Body of pancreas (tissue), 4 donors: ENCODE data around the gene WTAP.

ENCODE experiments used
- CTCF ChIP-seq, 7 experiments: fragments of 450-650 bp in 4 of 7; fragments of 200-600 bp in 3 of 7; sonication (generic) in 3 of 7; IDR thresholded peaks; one replicate each; pipeline ENCODE4 v1.5.1; 2016 to 2019; ENCODE audit warnings: antibody characterized with exemption in 7 of 7
- POLR2A ChIP-seq, 3 donors: fragments of 450-650 bp; IDR thresholded peaks; one replicate each; pipeline ENCODE4 v1.6.1; 2016; ENCODE audit warnings: antibody characterized with exemption in 3 of 3, mild to moderate bottlenecking in 2 of 3

GRCh38 chr6:159727717-159728445 is 575 bp downstream of the WTAP start:
- TF ChIP-seq CTCF (IDR thresholded peaks at IDR 0.05) = no peak
- TF ChIP-seq POLR2A (IDR thresholded peaks at IDR 0.05) = no peak
